Osteoblast (primary cell): ENCODE measurements around the gene MAP1LC3C. TPM values are rescaled to one million over a fixed set of nuclear protein-coding genes. Genes with fewer than 3 reads are reported as not detected.

Experiments
- DNase-seq: peaks from one replicate; pipeline ENCODE4 v3.0.0; 2011; ENCODE audit warnings: low spot score, mixed read lengths; ENCODE audit not compliant: insufficient read length; ENCODE audit errors: missing footprints
- H2AFZ ChIP-seq: 2 replicates; pipeline ENCODE4 v1.6.0; 2011; ENCODE audit warnings: mild to moderate bottlenecking, low read length
- H3K27ac ChIP-seq: 2 replicates; pipeline ENCODE4 v1.5.1; 2011; ENCODE audit warnings: mild to moderate bottlenecking, low read depth, low read length, moderate library complexity
- H3K27me3 ChIP-seq: 2 replicates; pipeline ENCODE4 v1.6.0; 2012; ENCODE audit warnings: mild to moderate bottlenecking, control low read depth, inconsistent platforms, low read length, moderate library complexity; ENCODE audit not compliant: insufficient read depth
- H3K36me3 ChIP-seq: 2 replicates; pipeline ENCODE4 v1.5.1; 2011; ENCODE audit warnings: mild to moderate bottlenecking, low read length, control low read depth, moderate library complexity; ENCODE audit not compliant: insufficient read depth
- H3K4me1 ChIP-seq: 2 replicates; pipeline ENCODE4 v1.5.1; 2011; ENCODE audit warnings: mild to moderate bottlenecking, low read length, control low read depth, moderate library complexity; ENCODE audit not compliant: insufficient read depth
- H3K4me2 ChIP-seq: 2 replicates; pipeline ENCODE4 v1.6.0; 2011; ENCODE audit warnings: mild to moderate bottlenecking, low read length; ENCODE audit not compliant: insufficient read depth
- H3K4me3 ChIP-seq: fragments of 200-600 bp; sonication (generic); 3 replicates; pipeline ENCODE4 v1.5.1; 2012; ENCODE audit warnings: mild to moderate bottlenecking, low read length, inconsistent platforms; ENCODE audit not compliant: insufficient read depth
- H3K79me2 ChIP-seq: 2 replicates; pipeline ENCODE4 v1.6.0; 2012; ENCODE audit warnings: mild to moderate bottlenecking, low read length, control low read depth, inconsistent platforms; ENCODE audit not compliant: insufficient read depth
- H3K9me3 ChIP-seq: 2 replicates; pipeline ENCODE4 v1.5.1; 2011; ENCODE audit warnings: low read depth, low read length, control low read depth
- H4K20me1 ChIP-seq: 2 replicates; pipeline ENCODE4 v1.6.0; 2012; ENCODE audit warnings: mild to moderate bottlenecking, low read length, control low read depth; ENCODE audit not compliant: insufficient read depth
- total RNA-seq: library from RNA; depleted of rRNA; stranded (reverse); fragments of >200 nt; gene quantifications from 2 replicates; pipeline ENCODE4 v1.2.3, GENCODE V29; 2012
- TF ChIP-seq, protein P1 (sequence below): IDR thresholded peaks from 2 replicates; pipeline ENCODE4 v1.5.1; 2011; ENCODE audit warnings: mild to moderate bottlenecking, low read depth, low read length, moderate library complexity; ENCODE audit errors: extremely low read depth

MAP1LC3C gene
- total RNA-seq, 1 donor = under 0.01 TPM

DNA sequence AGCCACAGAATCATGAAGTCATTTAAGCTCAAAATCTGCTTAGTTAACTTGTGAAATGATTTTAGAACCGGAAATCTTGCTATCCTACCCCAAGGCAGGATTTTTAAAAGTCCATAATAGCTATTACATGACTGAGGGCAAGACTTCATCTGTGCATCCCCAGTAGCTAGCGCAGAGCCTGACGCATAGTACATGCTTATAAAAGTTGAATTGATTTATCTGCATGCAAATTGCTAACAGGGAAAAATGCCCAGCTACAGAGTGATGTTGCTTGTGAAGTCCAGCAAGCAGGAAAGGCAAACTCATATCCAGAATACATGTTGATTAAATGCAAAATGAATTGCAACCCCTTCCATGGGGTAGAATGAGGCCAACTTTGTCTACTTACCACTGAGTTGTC is 8.1 kb upstream of the MAP1LC3C start:
- H3K79me2 ChIP-seq = no peaks in the 10 kb centered on the region
- DNase-seq = no peak
- H2AFZ ChIP-seq = no peak overlapping the region
- TF ChIP-seq, protein P1, sequence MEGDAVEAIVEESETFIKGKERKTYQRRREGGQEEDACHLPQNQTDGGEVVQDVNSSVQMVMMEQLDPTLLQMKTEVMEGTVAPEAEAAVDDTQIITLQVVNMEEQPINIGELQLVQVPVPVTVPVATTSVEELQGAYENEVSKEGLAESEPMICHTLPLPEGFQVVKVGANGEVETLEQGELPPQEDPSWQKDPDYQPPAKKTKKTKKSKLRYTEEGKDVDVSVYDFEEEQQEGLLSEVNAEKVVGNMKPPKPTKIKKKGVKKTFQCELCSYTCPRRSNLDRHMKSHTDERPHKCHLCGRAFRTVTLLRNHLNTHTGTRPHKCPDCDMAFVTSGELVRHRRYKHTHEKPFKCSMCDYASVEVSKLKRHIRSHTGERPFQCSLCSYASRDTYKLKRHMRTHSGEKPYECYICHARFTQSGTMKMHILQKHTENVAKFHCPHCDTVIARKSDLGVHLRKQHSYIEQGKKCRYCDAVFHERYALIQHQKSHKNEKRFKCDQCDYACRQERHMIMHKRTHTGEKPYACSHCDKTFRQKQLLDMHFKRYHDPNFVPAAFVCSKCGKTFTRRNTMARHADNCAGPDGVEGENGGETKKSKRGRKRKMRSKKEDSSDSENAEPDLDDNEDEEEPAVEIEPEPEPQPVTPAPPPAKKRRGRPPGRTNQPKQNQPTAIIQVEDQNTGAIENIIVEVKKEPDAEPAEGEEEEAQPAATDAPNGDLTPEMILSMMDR = no peak
- no peak overlapping the region for H3K4me2 ChIP-seq
- no peak overlapping the region for H3K27ac ChIP-seq
- no peaks in the 10 kb centered on the region for H4K20me1 ChIP-seq
- H3K9me3 ChIP-seq = no peaks in the 10 kb centered on the region
- H3K27me3 ChIP-seq = no peaks in the 10 kb centered on the region
- H3K36me3 ChIP-seq = no peaks in the 10 kb centered on the region
- H3K4me3 ChIP-seq = no peak overlapping the region
- H3K4me1 ChIP-seq = peaks cover 5% of the 10 kb centered on the region

DNA sequence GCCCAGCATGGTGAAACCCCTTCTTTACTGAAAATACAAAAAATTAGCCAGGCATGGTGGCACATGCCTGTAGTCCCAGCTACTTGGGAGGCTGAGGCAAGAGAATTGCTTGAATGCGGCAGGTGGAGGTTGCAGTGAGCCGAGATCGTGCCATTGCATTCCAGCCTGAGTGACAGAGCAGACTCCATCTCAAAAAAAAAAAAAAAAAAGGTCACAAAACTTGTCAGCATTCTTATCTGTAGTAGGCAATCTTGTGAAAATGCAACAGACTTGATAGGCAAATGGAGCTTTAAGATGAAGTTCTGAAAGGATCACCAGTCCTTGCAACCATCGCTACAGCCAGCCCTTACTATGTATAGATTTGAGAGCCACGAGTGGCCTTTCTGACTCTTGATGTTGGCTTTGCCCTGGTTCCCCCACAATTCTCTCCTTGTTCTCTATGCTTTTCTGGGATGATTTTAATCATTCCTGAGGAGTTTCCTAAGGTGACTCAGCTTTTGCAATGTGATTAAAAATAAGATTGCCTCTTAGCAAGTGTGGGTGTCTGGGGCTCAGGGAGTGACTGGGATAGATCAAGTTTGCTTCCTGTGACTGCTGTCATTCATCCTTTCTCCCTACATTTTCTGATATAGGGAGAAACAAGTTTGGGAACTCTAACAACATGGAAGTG is 7.1 kb upstream of the MAP1LC3C start:
- H4K20me1 ChIP-seq = no peaks in the 10 kb centered on the region
- TF ChIP-seq, protein P1 = no peak
- DNase-seq = peak; percentile 2

DNA sequence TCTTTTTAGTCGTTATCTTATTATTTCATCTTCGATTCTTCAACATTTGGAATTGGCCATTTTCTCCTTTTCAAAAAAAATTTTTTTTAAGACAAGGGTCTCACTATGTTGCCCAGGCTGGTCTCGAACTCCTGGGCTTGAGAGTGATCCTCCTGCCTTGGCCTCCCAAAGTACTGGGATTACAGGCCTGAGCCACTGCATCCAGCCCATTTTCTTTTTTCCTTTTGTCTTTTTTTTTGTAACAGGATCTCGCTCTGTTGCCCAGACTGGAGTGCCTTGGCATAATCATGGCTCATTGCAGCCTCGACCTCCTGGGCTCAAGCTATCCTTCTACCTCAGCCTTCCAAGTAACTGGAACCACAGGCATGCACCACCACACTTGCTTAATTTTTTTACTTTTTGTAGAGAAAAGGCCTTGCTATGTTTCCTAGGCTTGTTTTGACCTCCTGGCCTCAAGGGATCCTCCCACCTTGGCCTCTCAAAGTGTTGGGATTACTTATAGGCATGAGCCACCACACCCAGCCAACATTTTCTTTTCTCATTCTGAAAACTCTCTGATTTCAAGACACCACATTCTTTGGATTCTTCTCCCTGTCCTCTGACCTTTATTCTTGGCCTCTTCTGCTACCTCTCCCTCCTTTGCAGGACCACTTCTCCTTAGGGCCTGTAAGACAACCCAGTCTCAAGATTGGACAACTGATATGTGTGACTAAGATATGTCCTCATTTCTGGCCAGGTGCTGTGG is 6.0 kb upstream of the MAP1LC3C start:
- Histone ChIP-seq H3K4me3 (no peak overlapping the region), H3K9me3 (no peaks in the 10 kb centered on the region), H4K20me1 (no peaks in the 10 kb centered on the region), H3K79me2 (no peaks in the 10 kb centered on the region), H2AFZ (no peak overlapping the region), H3K27ac (no peak overlapping the region), H3K36me3 (no peaks in the 10 kb centered on the region), H3K27me3 (no peaks in the 10 kb centered on the region), H3K4me1 (peaks cover 5% of the 10 kb centered on the region), H3K4me2 (no peak overlapping the region)
- TF ChIP-seq, protein P1 = no peak
- no peak for DNase-seq

More for the DNA sequence above, 7.1 kb upstream of the MAP1LC3C start:
- peaks cover 5% of the 10 kb centered on the region for H3K4me1 ChIP-seq
- H2AFZ ChIP-seq = no peak overlapping the region
- H3K4me3 ChIP-seq = no peak overlapping the region
- no peaks in the 10 kb centered on the region for H3K27me3 ChIP-seq
- no peaks in the 10 kb centered on the region for H3K36me3 ChIP-seq
- no peak overlapping the region for H3K4me2 ChIP-seq
- H3K27ac ChIP-seq = no peak overlapping the region
- no peaks in the 10 kb centered on the region for H3K79me2 ChIP-seq
- no peaks in the 10 kb centered on the region for H3K9me3 ChIP-seq

DNA sequence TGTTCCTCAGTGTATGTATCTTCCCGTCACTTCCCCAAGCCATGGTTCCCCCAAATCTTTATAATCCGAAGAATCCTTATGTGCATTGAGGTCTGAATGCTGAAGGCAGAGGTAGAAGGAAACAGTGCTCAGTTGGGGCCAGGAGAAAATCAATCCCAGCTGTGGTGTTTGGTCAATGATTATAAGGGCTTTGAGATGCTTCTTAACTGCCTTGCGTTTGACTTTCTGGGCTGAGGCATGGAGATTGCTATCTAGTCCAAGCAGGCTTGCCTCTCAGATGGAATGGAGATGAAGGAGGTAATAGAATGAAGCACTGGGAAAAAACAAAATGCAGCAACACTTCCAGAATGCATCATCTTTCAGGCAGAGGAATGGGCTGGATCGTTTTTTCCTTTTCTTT is 3.6 kb upstream of the MAP1LC3C start:
- no peaks in the 10 kb centered on the region for H4K20me1 ChIP-seq
- peak; percentile 39 for DNase-seq
- no peak overlapping the region for H3K4me3 ChIP-seq
- no peaks in the 10 kb centered on the region for H3K79me2 ChIP-seq
- peaks cover 5% of the 10 kb centered on the region for H3K4me1 ChIP-seq
- no peak overlapping the region for H2AFZ ChIP-seq
- TF ChIP-seq, protein P1 = no peak
- no peaks in the 10 kb centered on the region for H3K36me3 ChIP-seq
- no peak overlapping the region for H3K4me2 ChIP-seq
- no peak overlapping the region for H3K27ac ChIP-seq
- H3K9me3 ChIP-seq = no peaks in the 10 kb centered on the region
- no peaks in the 10 kb centered on the region for H3K27me3 ChIP-seq
